Liver (tissue), 3 donors: ENCODE measurements around the gene UBASH3B.

Source experiments
- ATF3 ChIP-seq: IDR thresholded peaks from 2 replicates; pipeline ENCODE4 v1.6.1; 2016; ENCODE audit warnings: antibody characterized with exemption
- EGR1 ChIP-seq, 2 donors: IDR thresholded peaks; 2 replicates each; pipeline ENCODE4 v1.6.1; 2016 to 2018; ENCODE audit warnings: antibody characterized with exemption in 2 of 2, low read depth in 2 of 2
- FOXA1 ChIP-seq: IDR thresholded peaks from 2 replicates; pipeline ENCODE4 v1.6.1; 2016; ENCODE audit warnings: antibody characterized with exemption
- GABPA ChIP-seq, 2 donors: IDR thresholded peaks in 1 of 2; conservative IDR thresholded peaks in 1 of 2; 2 replicates each; pipeline ENCODE4 v1.6.1; 2016; ENCODE audit warnings: antibody characterized with exemption in 2 of 2, mild to moderate bottlenecking in 1 of 2, moderate library complexity in 1 of 2
- HNF4G ChIP-seq: IDR thresholded peaks from 2 replicates; pipeline ENCODE4 v1.6.1; 2016; ENCODE audit warnings: antibody characterized with exemption
- JUND ChIP-seq, 2 donors: IDR thresholded peaks; 2 replicates each; pipeline ENCODE4 v1.6.1; 2016; ENCODE audit warnings: antibody characterized with exemption in 2 of 2
- MAX ChIP-seq: IDR thresholded peaks from 2 replicates; pipeline ENCODE4 v1.6.1; 2016; ENCODE audit warnings: antibody characterized with exemption
- RXRA ChIP-seq, 2 donors: IDR thresholded peaks; 2 replicates each; pipeline ENCODE4 v1.6.1; 2017 to 2018; ENCODE audit warnings: antibody characterized with exemption in 2 of 2, mild to moderate bottlenecking in 1 of 2
- SP1 ChIP-seq: IDR thresholded peaks from 2 replicates; pipeline ENCODE4 v1.6.1; 2018; ENCODE audit warnings: antibody characterized with exemption, mild to moderate bottlenecking
- TAF1 ChIP-seq: conservative IDR thresholded peaks from 2 replicates; pipeline ENCODE4 v1.6.1; 2016; ENCODE audit warnings: antibody characterized with exemption, mild to moderate bottlenecking
- YY1 ChIP-seq: IDR thresholded peaks from 2 replicates; pipeline ENCODE4 v1.6.1; 2016; ENCODE audit warnings: antibody characterized with exemption, mild to moderate bottlenecking
- ZBTB33 ChIP-seq: IDR thresholded peaks from 2 replicates; pipeline ENCODE4 v1.6.1; 2016; ENCODE audit warnings: antibody characterized with exemption
- TF ChIP-seq, protein P1 (sequence below): fragments of 150-350 bp; IDR thresholded peaks from 2 replicates; pipeline ENCODE4 v1.5.1; 2017; ENCODE audit warnings: improper control_type of control experiment, low read depth, low read length; ENCODE audit not compliant: missing input control
- TF ChIP-seq, protein P2 (sequence below): IDR thresholded peaks from 2 replicates; pipeline ENCODE4 v1.6.1; 2016; ENCODE audit warnings: antibody characterized with exemption, mild to moderate bottlenecking
- donor health status: healthy.
- donor health status: healthy.

- TF ChIP-seq, protein P1, sequence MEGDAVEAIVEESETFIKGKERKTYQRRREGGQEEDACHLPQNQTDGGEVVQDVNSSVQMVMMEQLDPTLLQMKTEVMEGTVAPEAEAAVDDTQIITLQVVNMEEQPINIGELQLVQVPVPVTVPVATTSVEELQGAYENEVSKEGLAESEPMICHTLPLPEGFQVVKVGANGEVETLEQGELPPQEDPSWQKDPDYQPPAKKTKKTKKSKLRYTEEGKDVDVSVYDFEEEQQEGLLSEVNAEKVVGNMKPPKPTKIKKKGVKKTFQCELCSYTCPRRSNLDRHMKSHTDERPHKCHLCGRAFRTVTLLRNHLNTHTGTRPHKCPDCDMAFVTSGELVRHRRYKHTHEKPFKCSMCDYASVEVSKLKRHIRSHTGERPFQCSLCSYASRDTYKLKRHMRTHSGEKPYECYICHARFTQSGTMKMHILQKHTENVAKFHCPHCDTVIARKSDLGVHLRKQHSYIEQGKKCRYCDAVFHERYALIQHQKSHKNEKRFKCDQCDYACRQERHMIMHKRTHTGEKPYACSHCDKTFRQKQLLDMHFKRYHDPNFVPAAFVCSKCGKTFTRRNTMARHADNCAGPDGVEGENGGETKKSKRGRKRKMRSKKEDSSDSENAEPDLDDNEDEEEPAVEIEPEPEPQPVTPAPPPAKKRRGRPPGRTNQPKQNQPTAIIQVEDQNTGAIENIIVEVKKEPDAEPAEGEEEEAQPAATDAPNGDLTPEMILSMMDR: no peak
- TF ChIP-seq HNF4G (no peak), EGR1 (IDR thresholded peaks at IDR 0.05; ENCODE audit: low read depth in 2 of 2) (no peak), TAF1 (no peak), RXRA (IDR thresholded peaks at IDR 0.05) (no peak), YY1 (no peak), FOXA1 (no peak), MAX (no peak), JUND (IDR thresholded peaks at IDR 0.05) (no peak), GABPA (IDR thresholded peaks at IDR 0.05 in 1 of 2, conservative IDR thresholded peaks at IDR 0.05 in 1 of 2) (no peak), ZBTB33 (no peak), ATF3 (no peak), SP1 (no peak)
- TF ChIP-seq, protein P2, sequence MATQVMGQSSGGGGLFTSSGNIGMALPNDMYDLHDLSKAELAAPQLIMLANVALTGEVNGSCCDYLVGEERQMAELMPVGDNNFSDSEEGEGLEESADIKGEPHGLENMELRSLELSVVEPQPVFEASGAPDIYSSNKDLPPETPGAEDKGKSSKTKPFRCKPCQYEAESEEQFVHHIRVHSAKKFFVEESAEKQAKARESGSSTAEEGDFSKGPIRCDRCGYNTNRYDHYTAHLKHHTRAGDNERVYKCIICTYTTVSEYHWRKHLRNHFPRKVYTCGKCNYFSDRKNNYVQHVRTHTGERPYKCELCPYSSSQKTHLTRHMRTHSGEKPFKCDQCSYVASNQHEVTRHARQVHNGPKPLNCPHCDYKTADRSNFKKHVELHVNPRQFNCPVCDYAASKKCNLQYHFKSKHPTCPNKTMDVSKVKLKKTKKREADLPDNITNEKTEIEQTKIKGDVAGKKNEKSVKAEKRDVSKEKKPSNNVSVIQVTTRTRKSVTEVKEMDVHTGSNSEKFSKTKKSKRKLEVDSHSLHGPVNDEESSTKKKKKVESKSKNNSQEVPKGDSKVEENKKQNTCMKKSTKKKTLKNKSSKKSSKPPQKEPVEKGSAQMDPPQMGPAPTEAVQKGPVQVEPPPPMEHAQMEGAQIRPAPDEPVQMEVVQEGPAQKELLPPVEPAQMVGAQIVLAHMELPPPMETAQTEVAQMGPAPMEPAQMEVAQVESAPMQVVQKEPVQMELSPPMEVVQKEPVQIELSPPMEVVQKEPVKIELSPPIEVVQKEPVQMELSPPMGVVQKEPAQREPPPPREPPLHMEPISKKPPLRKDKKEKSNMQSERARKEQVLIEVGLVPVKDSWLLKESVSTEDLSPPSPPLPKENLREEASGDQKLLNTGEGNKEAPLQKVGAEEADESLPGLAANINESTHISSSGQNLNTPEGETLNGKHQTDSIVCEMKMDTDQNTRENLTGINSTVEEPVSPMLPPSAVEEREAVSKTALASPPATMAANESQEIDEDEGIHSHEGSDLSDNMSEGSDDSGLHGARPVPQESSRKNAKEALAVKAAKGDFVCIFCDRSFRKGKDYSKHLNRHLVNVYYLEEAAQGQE: no peak
These were observed 8.7 kb downstream of the UBASH3B start for GRCh38 chr11:122664188-122664587.
